Measurements from ENCODE around the gene SNAP47. TPM values are rescaled to one million over a fixed set of nuclear protein-coding genes. Genes with fewer than 3 reads are reported as not detected.

The SNAP47 gene
- total and polyA plus RNA-seq, 9 of the 15 experiments (the other 6 are each of a cell fraction or from before 2014, with no cell fraction given): 2.5 to 41.3 (median 32.6) TPM

DNA sequence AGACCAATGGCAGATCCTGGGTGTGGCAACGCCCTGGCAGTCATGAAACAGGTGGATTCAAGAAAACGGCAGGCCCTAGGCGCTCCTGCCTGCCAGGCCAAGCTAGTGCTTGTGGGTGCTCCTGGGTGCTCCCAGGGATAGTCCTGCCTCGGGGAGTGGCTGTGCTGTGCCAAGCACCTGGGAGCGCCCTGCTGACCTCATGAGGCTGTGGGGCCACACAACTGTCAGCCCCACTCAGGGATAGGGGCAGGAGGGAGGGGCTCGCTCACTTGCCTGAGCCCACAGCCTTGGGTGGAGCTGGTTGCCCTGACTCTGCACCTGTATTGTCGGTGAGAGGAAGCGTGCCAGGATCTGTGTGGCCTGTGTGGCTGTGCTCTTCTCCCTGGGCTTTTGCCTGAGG is 9.4 kb downstream of the SNAP47 start:
- Histone ChIP-seq H3K9ac (ENCODE audit: insufficient read depth in 1 of 2, low read depth in 2 of 2, low read length in 2 of 2) (peak overlapping the region in 1 of 2 experiments; percentile 47; a peak in 1 of 4 replicates), H3K9me1 (ENCODE audit: control insufficient read depth, insufficient read depth, low read length) (peaks cover 21% of the 10 kb centered on the region), H3K36me3 (ENCODE audit: control insufficient read depth, insufficient read depth, low read length) (peaks cover 20% of the 10 kb centered on the region), H3K4me3 (no peak overlapping the region), H3K4me2 (ENCODE audit: insufficient read depth, low read length) (no peak overlapping the region), H3K9me3 (replicated peaks; ENCODE audit: control insufficient read depth, insufficient read depth, low read depth, low read length) (no peaks in the 10 kb centered on the region), H3K4me1 (replicated peaks in 1 of 2; ENCODE audit: control insufficient read depth in 2 of 2, insufficient read depth in 2 of 2, low read length in 2 of 2) (peaks cover 22 to 34% of the 10 kb centered on the region in 2 experiments), H3K27ac (ENCODE audit: extremely low read depth, low read depth, low read length) (no peak overlapping the region), H4K20me1 (replicated peaks; ENCODE audit: control insufficient read depth, insufficient read depth, low read length) (peaks cover 24% of the 10 kb centered on the region), H3K27me3 (ENCODE audit: control insufficient read depth in 2 of 2, insufficient read depth in 2 of 2, low read length in 2 of 2) (no peaks in the 10 kb centered on the region), H2AFZ (ENCODE audit: low read depth, low read length) (no peak overlapping the region), H3K79me2 (ENCODE audit: control insufficient read depth, insufficient read depth, low read length) (peaks cover 70% of the 10 kb centered on the region)
- DNase-seq (ENCODE audit: extremely low read depth in 1 of 4, low spot score in 3 of 4) (no peak), FAIRE-seq (no peak), ATAC-seq (no peak)
- intact Hi-C loops (cut with micrococcal nuclease) (no loop called here), in situ Hi-C loops (cut with MboI) (no loop called here)
- 0 out of 2 replicates have a peak, but pooled peaks have one; percentile 16 for TF ChIP-seq POLR2G (IDR thresholded peaks at IDR 0.05; ENCODE audit: low read depth, low read length)
- no peak for TF ChIP-seq PML (IDR thresholded peaks at IDR 0.05; ENCODE audit: low read length)
- TF ChIP-seq ZNF263 (CRISPR knock-in tag; IDR thresholded peaks at IDR 0.05; ENCODE audit: borderline replicate concordance): peak; percentile 47; the same call in 1 of the 2 replicates
- no peak for TF ChIP-seq FOXK1 (CRISPR knock-in tag; IDR thresholded peaks at IDR 0.05; ENCODE audit: borderline replicate concordance)
- no peak for TF ChIP-seq ZBTB7A (IDR thresholded peaks at IDR 0.05; ENCODE audit: borderline replicate concordance, control insufficient read depth, low read depth, low read length)
- ChIA-PET CTCF (ENCODE audit: low intra/inter-chr PET ratio) (interaction anchor here (0.5 kb wide), 1 partner anchor 202 kb away, joined by 3 read pairs; no protein-coding TSS in a partner anchor), POLR2A (interaction anchor here (0.8 kb wide), 1 partner anchor 16 kb away, joined by 3 read pairs; no protein-coding TSS in a partner anchor)
- WGBS (ENCODE audit: insufficient coverage, low coverage, missing lambda C conversion rate): 86% methylated on average over 8 of the region's 8 CpGs
- BruUV-seq (replicated peaks): no TSS peak
